Measurements from ENCODE around the gene HIP1. TPM values are rescaled to one million over a fixed set of nuclear protein-coding genes. Genes with fewer than 3 reads are reported as not detected.
A peak's percentile ranks its signal among the peaks of the same experiment; 100 is the strongest.
"Not testable (repeated sequence)": the region's sequence is repeated elsewhere in the genome, so short reads cannot be mapped to it uniquely, and the experiment has no call there.

HIP1 gene
- total RNA-seq, 1 donor from 2014 or later, result 13.5 TPM

- DNase-seq (ENCODE audit: low spot score in 2 of 2) (no peak), FAIRE-seq (no peak)
Measured at GRCh38 chr7:75739796-75740672, 1.3 kb upstream of the HIP1 start.

- DNase-seq (ENCODE audit: low spot score in 2 of 2), result peak; percentile 99
- FAIRE-seq, result no peak
Measured at GRCh38 chr7:75738975-75739795, 444 bp upstream of the HIP1 start.

GRCh38 chr7:75737856-75738603 is 711 bp downstream of the HIP1 start:
- FAIRE-seq, result no peak
- no peak for DNase-seq (ENCODE audit: low spot score in 2 of 2)

GRCh38 chr7:75735581-75736350 is 3.0 kb downstream of the HIP1 start:
- no peak for FAIRE-seq

GRCh38 chr7:75734586-75735458 is 3.9 kb downstream of the HIP1 start:
- FAIRE-seq, result no peak
- no peak for DNase-seq (ENCODE audit: low spot score in 2 of 2)

More at GRCh38 chr7:75735581-75736350, 3.0 kb downstream of the HIP1 start:
- no peak for DNase-seq (ENCODE audit: low spot score in 2 of 2)

GRCh38 chr7:75732764-75733630 is 5.7 kb downstream of the HIP1 start:
- no peak for DNase-seq (ENCODE audit: low spot score in 2 of 2)
- no peak for FAIRE-seq

- FAIRE-seq, result no peak
- DNase-seq (ENCODE audit: low spot score in 2 of 2), result no peak
Measured at GRCh38 chr7:75732016-75732521, 6.7 kb downstream of the HIP1 start.

- DNase-seq (ENCODE audit: low spot score in 2 of 2), result no peak
Measured at GRCh38 chr7:75729851-75730274, 8.9 kb downstream of the HIP1 start.

GRCh38 chr7:75727881-75728593 is 10.7 kb downstream of the HIP1 start:
- DNase-seq (ENCODE audit: low spot score in 2 of 2), result no peak
- no peak for FAIRE-seq

More at GRCh38 chr7:75729851-75730274, 8.9 kb downstream of the HIP1 start:
- FAIRE-seq, result no peak

GRCh38 chr7:75727351-75727750 is 11.4 kb downstream of the HIP1 start:
- not testable (repeated sequence) for DNase-seq (ENCODE audit: low spot score in 2 of 2); FAIRE-seq

GRCh38 chr7:75725306-75725705 is 13.4 kb downstream of the HIP1 start:
- DNase-seq (ENCODE audit: low spot score in 2 of 2), result no peak
- no peak for FAIRE-seq

GRCh38 chr7:75723444-75723843 is 15.3 kb downstream of the HIP1 start:
- no peak for FAIRE-seq
- DNase-seq (ENCODE audit: low spot score in 2 of 2), result no peak

- DNase-seq (ENCODE audit: low spot score in 2 of 2), result no peak
- FAIRE-seq, result no peak
Measured at GRCh38 chr7:75722373-75722772, 16.4 kb downstream of the HIP1 start.

- not testable (repeated sequence) for FAIRE-seq; DNase-seq (ENCODE audit: low spot score in 2 of 2)
Measured at GRCh38 chr7:75721922-75722321, 16.8 kb downstream of the HIP1 start.

GRCh38 chr7:75721426-75721825 is 17.3 kb downstream of the HIP1 start:
- DNase-seq (ENCODE audit: low spot score in 2 of 2) (no peak), FAIRE-seq (no peak)

GRCh38 chr7:75719626-75720025 is 19.1 kb downstream of the HIP1 start:
- DNase-seq (ENCODE audit: low spot score in 2 of 2) (no peak), FAIRE-seq (no peak)
